Spleen (tissue), 11 donors: ENCODE results near the gene ITGA6. TPM values are rescaled to one million over a fixed set of nuclear protein-coding genes. Genes with fewer than 3 reads are reported as not detected.

Experiments used
- DNase-seq: peaks from one replicate; pipeline ENCODE4 v3.0.0-alpha.2; 2020
- H3K27ac ChIP-seq, 8 donors: fragments of 200-600 bp; sonication (generic) in 7 of 8; 1 replicate in 4 of 8; 2 replicates in 4 of 8; pipeline versions ENCODE4 v1.5.0 to v1.8.0; 2016 to 2021; ENCODE audit warnings: inconsistent platforms in 4 of 8, mild to moderate bottlenecking in 4 of 8, moderate library complexity in 1 of 8
- H3K27me3 ChIP-seq, 7 donors: fragments of 200-600 bp; sonication (generic) in 6 of 7; replicated peaks in 1 of 7; 1 replicate in 4 of 7; 2 replicates in 3 of 7; pipeline versions ENCODE4 v1.5.0 to v1.8.0; 2016 to 2021; ENCODE audit warnings: inconsistent platforms in 3 of 7, mild to moderate bottlenecking in 1 of 7
- H3K36me3 ChIP-seq, 6 donors: fragments of 200-600 bp; sonication (generic) in 5 of 6; 1 replicate in 4 of 6; 2 replicates in 2 of 6; pipeline versions ENCODE4 v1.5.0 to v1.8.0; 2016 to 2021; ENCODE audit warnings: inconsistent platforms in 2 of 6
- H3K4me1 ChIP-seq, 6 donors: fragments of 200-600 bp; sonication (generic) in 5 of 6; 1 replicate in 3 of 6; 2 replicates in 3 of 6; pipeline versions ENCODE4 v1.5.0 to v1.8.0; 2016 to 2021; ENCODE audit warnings: inconsistent platforms in 3 of 6
- H3K4me3 ChIP-seq, 8 donors: fragments of 200-600 bp; sonication (generic) in 7 of 8; 1 replicate in 4 of 8; 2 replicates in 4 of 8; pipeline versions ENCODE4 v1.5.0 to v1.8.0; 2016 to 2021; ENCODE audit warnings: inconsistent platforms in 4 of 8, mild to moderate bottlenecking in 4 of 8, moderate library complexity in 2 of 8
- H3K9me3 ChIP-seq, 8 donors: fragments of 200-600 bp; sonication (generic) in 7 of 8; 1 replicate in 4 of 8; 2 replicates in 4 of 8; pipeline versions ENCODE4 v1.5.0 to v1.8.0; 2016 to 2021; ENCODE audit warnings: inconsistent platforms in 4 of 8
- POLR2A ChIP-seq, 3 donors: fragments of 450-650 bp; IDR thresholded peaks; one replicate each; pipeline ENCODE4 v1.5.1; 2017; ENCODE audit warnings: antibody characterized with exemption in 3 of 3, mild to moderate bottlenecking in 1 of 3
- POLR2AphosphoS5 ChIP-seq, 3 donors: sonication (generic); formaldehyde crosslinking; IDR thresholded peaks; one replicate each; pipeline ENCODE4 v1.5.1; 2017; ENCODE audit warnings: antibody characterized with exemption in 3 of 3
- WGBS, 5 donors: extraction: QIAGEN DNeasy Blood & Tissue Kit in 3 of 5; methylation state at CpG; one replicate each; pipeline versions ENCODE4 v1.1.5 to v1.1.7; 2013 to 2018; 5-methylcytosine and 5-hydroxymethylcytosine counted together
- intact Hi-C: fragments of 100-400 bp; cut with DNase I; formaldehyde crosslinking; loops from one replicate; pipeline ENCODE4 v1.15.0; 2023; ENCODE audit warnings: low total_unique reads
- polyA plus RNA-seq, 3 donors: library from polyadenylated mRNA; stranded (reverse); fragments of 200-250 nt; gene quantifications; one replicate each; pipeline ENCODE4 v1.2.1, GENCODE V29; 2013
- total RNA-seq, 7 donors: library from RNA; depleted of rRNA in 3 of 7; stranded (reverse); fragments of >200 nt in 3 of 7; fragmentation: NEBNext Ultra II Directional in 4 of 7; extraction: Animal tissue kit (Norgen Biotek cat#: 25700) in 4 of 7; gene quantifications; one replicate each; pipeline versions ENCODE4 v1.1.0 to v1.2.1, GENCODE V29; 2016 to 2021
- TF ChIP-seq, protein P1 (sequence below), 11 experiments: fragments of 200-600 bp in 7 of 11; fragments of 450-650 bp in 4 of 11; sonication (generic) in 4 of 11; IDR thresholded peaks in 8 of 11; conservative IDR thresholded peaks in 3 of 11; 1 replicate in 7 of 11; 2 replicates in 4 of 11; pipeline versions ENCODE4 v1.4.0 to v1.8.0; 2016 to 2021; ENCODE audit warnings: antibody characterized with exemption in 11 of 11, inconsistent platforms in 4 of 11, mild to moderate bottlenecking in 1 of 11
- donor health status: healthy with polysubstance abuse.
- donor health status: DM: no; HTN: no; CAD: no; lungs with moderate emphysema.
- donor health status: DM: no; HTN: no; CAD: no.
- donor health status: Bipolar disorder and iron deficiency.
- donor health status: healthy.
- donor health status: DM: no; HTN: no; CAD: no.
- donor health status: DM: yes; HTN: yes; CAD: no.

Gene ITGA6
- total and polyA plus RNA-seq, 10 donors = 6.9 to 172 (median 88.8) TPM

DNA sequence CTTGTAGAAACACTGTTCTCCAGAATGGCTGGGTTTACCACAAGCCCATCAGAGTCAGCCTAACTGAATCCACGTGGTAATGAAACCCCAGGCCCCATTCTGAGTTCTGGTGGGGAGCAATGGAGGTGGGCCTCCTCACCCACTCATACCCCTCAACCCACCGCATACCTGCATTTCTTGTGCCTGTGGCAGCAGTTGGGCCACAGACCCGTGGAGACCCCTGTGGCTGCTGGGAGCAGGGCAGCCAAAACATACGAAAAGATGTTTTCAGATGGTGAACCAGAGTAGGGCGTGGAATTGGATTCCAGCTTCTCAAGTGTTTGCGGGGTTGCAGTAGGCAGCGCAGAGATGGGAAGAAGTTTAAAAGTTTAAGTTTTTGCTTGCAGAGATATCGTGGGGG is 51.0 kb downstream of the ITGA6 start:
- 84 to 93% (median 91%) methylated on average over 8 of the region's 8 CpGs for WGBS, 5 donors
- Histone ChIP-seq H3K27ac (no peak overlapping the region), H3K9me3 (no peaks in the 10 kb centered on the region), H3K27me3 (no peaks in the 10 kb centered on the region), H3K36me3 (peaks cover 0 to 66% (median 0%) of the 10 kb centered on the region in 6 donors), H3K4me1 (peaks cover 6 to 36% (median 12%) of the 10 kb centered on the region in 6 donors), H3K4me3 (no peak overlapping the region)
- TF ChIP-seq, protein P1, sequence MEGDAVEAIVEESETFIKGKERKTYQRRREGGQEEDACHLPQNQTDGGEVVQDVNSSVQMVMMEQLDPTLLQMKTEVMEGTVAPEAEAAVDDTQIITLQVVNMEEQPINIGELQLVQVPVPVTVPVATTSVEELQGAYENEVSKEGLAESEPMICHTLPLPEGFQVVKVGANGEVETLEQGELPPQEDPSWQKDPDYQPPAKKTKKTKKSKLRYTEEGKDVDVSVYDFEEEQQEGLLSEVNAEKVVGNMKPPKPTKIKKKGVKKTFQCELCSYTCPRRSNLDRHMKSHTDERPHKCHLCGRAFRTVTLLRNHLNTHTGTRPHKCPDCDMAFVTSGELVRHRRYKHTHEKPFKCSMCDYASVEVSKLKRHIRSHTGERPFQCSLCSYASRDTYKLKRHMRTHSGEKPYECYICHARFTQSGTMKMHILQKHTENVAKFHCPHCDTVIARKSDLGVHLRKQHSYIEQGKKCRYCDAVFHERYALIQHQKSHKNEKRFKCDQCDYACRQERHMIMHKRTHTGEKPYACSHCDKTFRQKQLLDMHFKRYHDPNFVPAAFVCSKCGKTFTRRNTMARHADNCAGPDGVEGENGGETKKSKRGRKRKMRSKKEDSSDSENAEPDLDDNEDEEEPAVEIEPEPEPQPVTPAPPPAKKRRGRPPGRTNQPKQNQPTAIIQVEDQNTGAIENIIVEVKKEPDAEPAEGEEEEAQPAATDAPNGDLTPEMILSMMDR (IDR thresholded peaks at IDR 0.05 in 8 of 11, conservative IDR thresholded peaks at IDR 0.05 in 3 of 11) = no peak
- no peak for TF ChIP-seq POLR2AphosphoS5 (IDR thresholded peaks at IDR 0.05)
- TF ChIP-seq POLR2A (IDR thresholded peaks at IDR 0.05) = no peak
- no peak for DNase-seq
- intact Hi-C loops = no loop called here

DNA sequence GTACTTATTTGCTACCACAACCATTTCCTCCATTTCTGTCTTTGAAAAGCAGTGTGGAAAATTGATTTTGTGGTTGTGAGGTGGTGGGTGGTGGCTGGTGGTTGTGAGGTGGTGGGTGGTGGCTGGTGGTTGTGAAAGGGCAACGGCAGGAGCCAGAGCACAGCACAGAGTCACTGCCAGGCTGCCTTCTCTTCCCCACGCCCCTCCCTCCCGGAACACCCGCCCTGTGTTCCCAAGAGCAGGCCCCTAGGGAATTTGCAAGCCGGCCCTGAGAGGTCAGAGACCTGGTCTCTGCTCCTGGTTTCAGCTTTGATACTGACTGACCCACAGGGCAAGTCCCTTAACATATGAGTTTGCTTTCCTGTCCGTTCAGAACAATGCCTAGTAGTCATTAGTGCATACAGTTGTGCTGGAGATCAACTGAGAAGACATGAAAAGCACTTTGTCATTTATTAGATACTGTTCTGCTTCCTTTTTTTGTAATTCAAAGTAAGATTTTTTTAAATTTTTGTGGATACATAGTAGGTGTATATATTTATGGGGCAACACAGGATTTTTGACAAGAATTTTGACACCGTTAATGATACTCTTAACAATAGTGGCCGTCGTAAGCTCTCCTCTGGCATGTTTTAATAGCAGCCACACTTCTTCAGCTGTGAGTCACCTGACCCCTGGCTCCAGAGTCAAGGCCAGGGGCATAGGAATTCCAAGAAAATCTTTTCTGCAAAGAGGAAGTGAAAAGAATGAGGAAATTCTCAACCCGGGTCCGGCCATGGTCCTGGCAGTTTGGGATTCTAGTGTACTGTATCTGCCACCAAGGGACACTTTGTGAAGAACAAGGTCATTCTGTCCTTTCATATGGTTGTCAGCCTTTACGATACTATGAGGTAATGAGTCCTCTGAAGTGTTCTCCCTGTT is 53.2 kb downstream of the ITGA6 start:
- no peak overlapping the region for H3K4me3 ChIP-seq
- H3K27ac ChIP-seq = peak overlapping the region in 7 of 8 donors; percentile 5 to 64 (median 57)
- WGBS, 5 donors = 52 to 80% (median 64%) methylated on average over 12 of the region's 12 CpGs
- TF ChIP-seq POLR2AphosphoS5 (IDR thresholded peaks at IDR 0.05) = peak; percentile 35 to 53 (median 49)
- TF ChIP-seq POLR2A (IDR thresholded peaks at IDR 0.05) = no peak
- TF ChIP-seq, protein P1 (IDR thresholded peaks at IDR 0.05 in 8 of 11, conservative IDR thresholded peaks at IDR 0.05 in 3 of 11) = no peak
- H3K36me3 ChIP-seq = peaks cover 0 to 65% (median 5%) of the 10 kb centered on the region in 6 donors
- no peaks in the 10 kb centered on the region for H3K9me3 ChIP-seq
- H3K4me1 ChIP-seq = peaks cover 8 to 52% (median 15%) of the 10 kb centered on the region in 6 donors
- intact Hi-C loops = loop anchor here (10.0 kb wide), 1 partner anchor 786 kb away; no protein-coding TSS in a partner anchor
- no peaks in the 10 kb centered on the region for H3K27me3 ChIP-seq
- DNase-seq = peak; percentile 80

DNA sequence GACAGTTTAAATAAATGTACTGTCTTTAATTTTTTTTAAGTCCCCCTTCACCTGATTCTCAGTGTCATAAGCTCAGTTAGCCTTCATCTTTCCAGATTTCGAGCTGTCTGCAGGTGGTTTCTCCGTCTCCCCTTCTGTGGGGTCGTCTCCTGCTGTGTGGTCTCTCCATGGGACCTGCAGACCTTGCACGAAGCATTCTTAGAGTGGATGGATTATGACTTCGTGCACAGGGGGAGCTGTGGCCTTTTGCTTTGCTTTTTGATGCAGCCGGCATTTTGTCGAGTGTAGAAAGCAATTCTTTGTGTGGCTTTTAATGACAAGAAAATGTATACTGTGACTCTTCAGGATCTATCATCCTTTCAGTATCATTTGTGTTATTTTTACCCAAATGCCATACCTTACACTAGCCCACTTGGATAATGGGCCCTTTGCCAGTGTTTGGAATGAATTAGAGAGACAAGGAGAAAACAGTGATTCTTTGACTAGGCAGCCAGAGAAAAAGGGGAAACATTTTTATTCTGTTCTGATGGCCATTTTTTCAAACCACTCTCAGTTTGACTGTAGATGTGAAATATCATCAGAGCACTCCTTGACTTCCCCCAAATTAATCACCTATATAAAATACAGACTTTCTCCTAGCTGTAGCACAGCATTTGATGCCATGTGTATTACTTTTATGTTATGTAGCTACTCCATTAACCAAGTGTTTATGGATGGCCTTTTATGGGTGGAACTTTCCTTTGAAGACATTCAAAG is 54.3 kb downstream of the ITGA6 start:
- TF ChIP-seq POLR2AphosphoS5 (IDR thresholded peaks at IDR 0.05) = no peak
- TF ChIP-seq POLR2A (IDR thresholded peaks at IDR 0.05) = no peak
- TF ChIP-seq, protein P1 (IDR thresholded peaks at IDR 0.05 in 8 of 11, conservative IDR thresholded peaks at IDR 0.05 in 3 of 11) = no peak
- WGBS, 5 donors = 83 to 94% (median 90%) methylated on average over 7 of the region's 7 CpGs
- no peaks in the 10 kb centered on the region for H3K9me3 ChIP-seq
- no peak for DNase-seq
- intact Hi-C loops = loop anchor here (10.0 kb wide), 1 partner anchor 787 kb away; no protein-coding TSS in a partner anchor
- H3K4me1 ChIP-seq = peaks cover 8 to 52% (median 15%) of the 10 kb centered on the region in 6 donors
- H3K4me3 ChIP-seq = no peak overlapping the region
- peak overlapping the region in 3 of 8 donors; percentile 55 to 64 (median 60) for H3K27ac ChIP-seq
- no peaks in the 10 kb centered on the region for H3K27me3 ChIP-seq
- peaks cover 0 to 65% (median 8%) of the 10 kb centered on the region in 6 donors for H3K36me3 ChIP-seq
